ENCODE measurements around the gene PPP1R3G. TPM values are rescaled to one million over a fixed set of nuclear protein-coding genes. Genes with fewer than 3 reads are reported as not detected.

The PPP1R3G gene
- total RNA-seq, 2 donors from 2014 or later, result 8.8 to 16.4 TPM

DNA sequence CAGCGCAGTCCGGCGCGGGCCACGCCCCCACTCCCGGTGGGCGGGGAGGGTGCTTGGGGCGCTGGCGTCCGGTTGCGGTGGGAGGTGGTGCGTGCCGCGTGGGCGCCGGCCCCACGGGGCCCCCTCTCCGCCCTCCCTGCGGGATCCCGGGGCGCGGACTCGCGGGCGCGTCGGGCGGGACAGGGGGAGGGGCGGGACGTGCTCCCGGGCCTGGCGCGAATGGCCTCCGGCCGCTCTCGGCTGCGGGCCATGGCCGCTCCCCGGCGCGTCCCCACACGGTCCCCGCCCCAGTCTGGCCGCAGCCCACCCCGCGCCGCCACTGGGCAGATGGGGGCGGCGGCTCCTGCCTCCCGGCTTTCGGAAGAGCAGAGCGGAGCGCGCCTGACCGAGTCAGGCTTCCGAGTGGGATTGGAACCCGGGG is 771 bp upstream of the PPP1R3G start:
- TF ChIP-seq, protein P1, sequence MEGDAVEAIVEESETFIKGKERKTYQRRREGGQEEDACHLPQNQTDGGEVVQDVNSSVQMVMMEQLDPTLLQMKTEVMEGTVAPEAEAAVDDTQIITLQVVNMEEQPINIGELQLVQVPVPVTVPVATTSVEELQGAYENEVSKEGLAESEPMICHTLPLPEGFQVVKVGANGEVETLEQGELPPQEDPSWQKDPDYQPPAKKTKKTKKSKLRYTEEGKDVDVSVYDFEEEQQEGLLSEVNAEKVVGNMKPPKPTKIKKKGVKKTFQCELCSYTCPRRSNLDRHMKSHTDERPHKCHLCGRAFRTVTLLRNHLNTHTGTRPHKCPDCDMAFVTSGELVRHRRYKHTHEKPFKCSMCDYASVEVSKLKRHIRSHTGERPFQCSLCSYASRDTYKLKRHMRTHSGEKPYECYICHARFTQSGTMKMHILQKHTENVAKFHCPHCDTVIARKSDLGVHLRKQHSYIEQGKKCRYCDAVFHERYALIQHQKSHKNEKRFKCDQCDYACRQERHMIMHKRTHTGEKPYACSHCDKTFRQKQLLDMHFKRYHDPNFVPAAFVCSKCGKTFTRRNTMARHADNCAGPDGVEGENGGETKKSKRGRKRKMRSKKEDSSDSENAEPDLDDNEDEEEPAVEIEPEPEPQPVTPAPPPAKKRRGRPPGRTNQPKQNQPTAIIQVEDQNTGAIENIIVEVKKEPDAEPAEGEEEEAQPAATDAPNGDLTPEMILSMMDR (IDR thresholded peaks at IDR 0.05), result no peak
- peak overlapping the region; percentile 45 to 74 for H3K4me3 ChIP-seq
- no peak for DNase-seq (ENCODE audit: low spot score)

DNA sequence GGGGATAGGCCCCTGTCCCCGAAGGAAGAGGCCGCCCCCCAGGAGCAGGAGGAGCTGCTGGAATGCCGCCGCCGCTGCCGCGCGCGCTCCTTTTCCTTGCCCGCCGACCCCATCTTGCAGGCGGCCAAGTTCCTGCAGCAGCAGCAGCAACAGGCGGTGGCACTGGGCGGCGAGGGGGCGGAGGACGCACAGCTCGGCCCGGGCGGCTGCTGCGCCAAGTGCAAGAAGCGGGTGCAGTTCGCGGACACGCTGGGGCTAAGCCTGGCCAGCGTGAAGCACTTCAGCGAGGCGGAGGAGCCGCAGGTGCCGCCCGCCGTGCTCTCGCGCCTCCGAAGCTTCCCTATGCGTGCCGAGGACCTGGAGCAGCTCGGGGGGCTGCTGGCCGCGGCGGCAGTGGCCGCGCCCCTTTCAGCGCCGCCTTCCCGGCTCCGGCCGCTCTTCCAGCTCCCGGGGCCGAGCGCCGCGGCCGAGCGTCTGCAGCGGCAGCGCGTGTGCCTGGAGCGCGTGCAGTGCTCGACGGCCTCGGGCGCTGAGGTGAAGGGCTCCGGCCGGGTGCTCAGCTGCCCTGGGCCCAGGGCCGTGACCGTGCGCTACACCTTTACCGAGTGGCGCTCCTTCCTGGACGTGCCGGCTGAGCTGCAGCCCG is 630 bp downstream of the PPP1R3G start:
- no peak for DNase-seq (ENCODE audit: low spot score)
- H3K36me3 ChIP-seq, result no peaks in the 10 kb centered on the region
- H3K4me1 ChIP-seq, result peaks cover 0 to 37% of the 10 kb centered on the region in 2 donors
- TF ChIP-seq, protein P1 (IDR thresholded peaks at IDR 0.05), result no peak
- peak overlapping the region; percentile 88 to 94 for H3K27ac ChIP-seq
- no peaks in the 10 kb centered on the region for H3K27me3 ChIP-seq
- H3K9me3 ChIP-seq, result no peaks in the 10 kb centered on the region
- peak overlapping the region; percentile 45 to 74 for H3K4me3 ChIP-seq

More for the DNA sequence above, 771 bp upstream of the PPP1R3G start:
- Histone ChIP-seq H3K27me3 (no peaks in the 10 kb centered on the region), H3K36me3 (no peaks in the 10 kb centered on the region), H3K4me1 (peaks cover 0 to 29% of the 10 kb centered on the region in 2 donors), H3K9me3 (no peaks in the 10 kb centered on the region), H3K27ac (peak overlapping the region; percentile 88 to 94)

DNA sequence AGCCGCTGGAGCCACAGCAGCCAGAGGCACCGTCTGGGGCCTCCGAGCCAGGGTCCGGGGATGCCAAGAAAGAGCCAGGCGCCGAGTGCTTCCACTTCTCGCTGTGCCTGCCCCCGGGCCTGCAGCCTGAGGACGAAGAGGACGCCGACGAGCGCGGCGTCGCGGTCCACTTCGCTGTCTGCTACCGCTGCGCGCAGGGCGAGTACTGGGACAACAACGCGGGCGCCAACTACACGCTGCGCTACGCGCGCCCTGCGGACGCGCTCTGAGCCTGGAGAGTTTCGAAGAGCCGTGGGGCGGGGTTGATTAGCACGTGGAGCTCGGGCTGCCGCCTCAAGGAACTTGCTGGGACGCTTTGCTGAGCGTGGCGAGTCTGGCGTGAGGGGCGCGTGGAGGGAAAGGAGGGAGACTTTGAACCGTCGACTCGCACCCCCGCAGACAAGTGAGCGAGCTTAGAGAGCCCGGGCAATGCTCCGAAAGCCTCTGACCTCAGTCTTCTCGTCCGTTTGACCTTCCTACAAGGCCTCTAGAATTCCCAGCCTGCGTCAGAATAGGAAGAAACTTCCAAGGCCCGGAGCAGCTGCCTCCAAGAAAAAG is 1.3 kb downstream of the PPP1R3G start:
- Histone ChIP-seq H3K36me3 (no peaks in the 10 kb centered on the region), H3K27me3 (no peaks in the 10 kb centered on the region), H3K27ac (peak overlapping the region; percentile 88 to 94), H3K4me3 (peak overlapping the region; percentile 45 to 74), H3K9me3 (no peaks in the 10 kb centered on the region), H3K4me1 (peaks cover 0 to 37% of the 10 kb centered on the region in 2 donors)
- no peak for DNase-seq (ENCODE audit: low spot score)
- TF ChIP-seq, protein P1 (IDR thresholded peaks at IDR 0.05), result no peak

DNA sequence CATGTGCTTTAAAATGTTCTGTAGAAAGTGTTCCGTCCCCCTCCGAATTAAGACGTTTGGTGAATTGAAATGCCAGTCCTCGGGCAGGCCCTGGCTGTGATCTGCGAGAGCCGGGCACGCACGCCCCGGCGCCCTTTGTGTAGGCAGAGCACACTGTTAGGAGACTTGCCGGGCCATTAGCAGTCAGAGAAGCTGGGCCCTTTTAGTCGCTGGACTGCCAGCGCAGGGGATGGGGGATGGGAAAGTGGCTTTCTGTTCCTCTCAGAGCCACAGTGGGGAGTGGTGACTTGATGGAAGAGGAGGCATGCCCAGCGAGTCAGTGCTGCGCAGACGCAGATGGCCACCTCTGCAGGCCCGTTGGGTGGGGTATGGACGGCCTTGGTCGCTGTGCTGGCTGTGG is 2.2 kb downstream of the PPP1R3G start:
- Histone ChIP-seq H3K9me3 (no peaks in the 10 kb centered on the region), H3K4me1 (peaks cover 0 to 37% of the 10 kb centered on the region in 2 donors), H3K27me3 (no peaks in the 10 kb centered on the region), H3K27ac (no peak overlapping the region), H3K36me3 (no peaks in the 10 kb centered on the region), H3K4me3 (no peak overlapping the region)
- no peak for DNase-seq (ENCODE audit: low spot score)
- TF ChIP-seq, protein P1 (IDR thresholded peaks at IDR 0.05), result no peak

DNA sequence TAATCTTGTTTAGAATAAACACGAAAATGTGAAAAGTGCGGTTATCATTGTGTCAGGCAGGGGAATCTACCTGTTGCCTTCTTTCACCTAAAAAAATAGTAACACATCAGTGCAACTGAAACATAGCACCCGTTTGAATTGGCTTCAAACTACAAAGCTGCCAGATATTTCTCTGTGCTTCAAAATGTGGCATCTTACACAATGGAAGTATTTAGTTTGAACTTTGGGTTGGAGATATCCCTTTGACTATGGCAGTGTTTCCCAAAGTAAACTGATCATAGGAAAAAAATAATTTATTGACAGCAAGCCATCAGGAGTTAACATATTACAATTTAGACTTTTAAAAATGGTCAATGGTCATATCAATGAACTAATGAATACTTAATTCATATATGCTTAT is 3.6 kb downstream of the PPP1R3G start:
- TF ChIP-seq, protein P1 (IDR thresholded peaks at IDR 0.05), result no peak
- Histone ChIP-seq H3K9me3 (no peaks in the 10 kb centered on the region), H3K4me1 (peaks cover 0 to 41% of the 10 kb centered on the region in 2 donors), H3K27ac (no peak overlapping the region), H3K27me3 (no peaks in the 10 kb centered on the region), H3K36me3 (no peaks in the 10 kb centered on the region), H3K4me3 (no peak overlapping the region)
- DNase-seq (ENCODE audit: low spot score), result no peak

All from right atrium auricular region (tissue), 2 donors.